ENCODE results near the gene AMZ1. TPM values are rescaled to one million over a fixed set of nuclear protein-coding genes. Genes with fewer than 3 reads are reported as not detected.

The AMZ1 gene
- total and polyA plus RNA-seq, 7 donors, result under 0.01 to 1.4 (median 0.28) TPM; not detected in 3

GRCh38 chr7:2711895-2712675 is 24.1 kb downstream of the AMZ1 start:
- H3K4me1 ChIP-seq, result peaks cover 0 to 27% (median 23%) of the 10 kb centered on the region in 4 donors
- intact Hi-C loops (cut with DNase I), result no loop called here
- H3K27ac ChIP-seq, result no peak overlapping the region
- no peak for TF ChIP-seq POLR2AphosphoS5 (IDR thresholded peaks at IDR 0.05)
- TF ChIP-seq EP300 (IDR thresholded peaks at IDR 0.05), result no peak
- no peak for TF ChIP-seq CTCF (IDR thresholded peaks at IDR 0.05)
- no peak for TF ChIP-seq POLR2A (IDR thresholded peaks at IDR 0.05)
- WGBS, 2 donors, result 94 to 95% methylated on average over 25 of the region's 25 CpGs
- H3K4me3 ChIP-seq, result no peak overlapping the region
- DNase-seq, result no peak
- H3K27me3 ChIP-seq, result no peaks in the 10 kb centered on the region
- H3K9me3 ChIP-seq, result no peaks in the 10 kb centered on the region
- no peaks in the 10 kb centered on the region for H3K36me3 ChIP-seq

- H3K4me3 ChIP-seq, result no peak overlapping the region
- DNase-seq, result no peak
- 59 to 82% methylated on average over 13 of the region's 13 CpGs for WGBS, 2 donors
- H3K36me3 ChIP-seq, result no peaks in the 10 kb centered on the region
- intact Hi-C loops (cut with DNase I), result no loop called here
- peaks cover 0 to 37% (median 34%) of the 10 kb centered on the region in 4 donors for H3K4me1 ChIP-seq
- H3K27me3 ChIP-seq, result no peaks in the 10 kb centered on the region
- H3K27ac ChIP-seq, result no peak overlapping the region
- TF ChIP-seq CTCF (IDR thresholded peaks at IDR 0.05), result no peak
- no peaks in the 10 kb centered on the region for H3K9me3 ChIP-seq
Observed at GRCh38 chr7:2713370-2713769, 25.4 kb downstream of the AMZ1 start.

GRCh38 chr7:2713978-2714377 is 26.0 kb downstream of the AMZ1 start:
- Histone ChIP-seq H3K36me3 (no peaks in the 10 kb centered on the region), H3K27me3 (no peaks in the 10 kb centered on the region), H3K9me3 (no peaks in the 10 kb centered on the region), H3K4me3 (no peak overlapping the region), H3K4me1 (peaks cover 0 to 37% (median 33%) of the 10 kb centered on the region in 4 donors), H3K27ac (no peak overlapping the region)
- TF ChIP-seq POLR2AphosphoS5 (IDR thresholded peaks at IDR 0.05), result no peak
- no peak for TF ChIP-seq EP300 (IDR thresholded peaks at IDR 0.05)
- TF ChIP-seq CTCF (IDR thresholded peaks at IDR 0.05), result no peak
- TF ChIP-seq POLR2A (IDR thresholded peaks at IDR 0.05), result no peak
- DNase-seq, result no peak
- intact Hi-C loops (cut with DNase I), result no loop called here
- whole genome bisulfite sequencing, 2 donors, result 88 to 91% methylated on average over 12 of the region's 12 CpGs

GRCh38 chr7:2714636-2715035 is 26.6 kb downstream of the AMZ1 start:
- H3K27me3 ChIP-seq, result no peaks in the 10 kb centered on the region
- H3K4me1 ChIP-seq, result peaks cover 0 to 32% (median 28%) of the 10 kb centered on the region in 4 donors
- WGBS, 2 donors, result 96 to 97% methylated on average over 9 of the region's 9 CpGs
- intact Hi-C loops (cut with DNase I), result no loop called here
- H3K4me3 ChIP-seq, result no peak overlapping the region
- no peaks in the 10 kb centered on the region for H3K36me3 ChIP-seq
- H3K9me3 ChIP-seq, result no peaks in the 10 kb centered on the region
- H3K27ac ChIP-seq, result no peak overlapping the region
- no peak for DNase-seq
- TF ChIP-seq CTCF (IDR thresholded peaks at IDR 0.05), result no peak
- no peak for TF ChIP-seq POLR2AphosphoS5 (IDR thresholded peaks at IDR 0.05)
- no peak for TF ChIP-seq POLR2A (IDR thresholded peaks at IDR 0.05)
- TF ChIP-seq EP300 (IDR thresholded peaks at IDR 0.05), result no peak

All from sigmoid colon (tissue), 7 donors.